Limb (tissue), 2 donors: ENCODE results near the gene RBMS1.

Experiments used
- DNase-seq, 2 donors: peaks; one replicate each; pipeline ENCODE4 v3.0.0-alpha.2; 2016; ENCODE audit errors: extremely low spot score in 2 of 2

The RBMS1 gene

GRCh38 chr2:160363055-160363454 is 130.6 kb downstream of the RBMS1 start:
- DNase-seq = no peak

- no peak for DNase-seq
These were observed 131.1 kb downstream of the RBMS1 start for GRCh38 chr2:160362541-160362940.

GRCh38 chr2:160362018-160362417 is 131.6 kb downstream of the RBMS1 start:
- DNase-seq = no peak

- DNase-seq = no peak
These were observed 133.4 kb downstream of the RBMS1 start for GRCh38 chr2:160360089-160360757.

- no peak for DNase-seq
These were observed 135.6 kb downstream of the RBMS1 start for GRCh38 chr2:160358046-160358445.

GRCh38 chr2:160356485-160356884 is 137.1 kb downstream of the RBMS1 start:
- DNase-seq = no peak

GRCh38 chr2:160355080-160355479 is 138.5 kb downstream of the RBMS1 start:
- no peak for DNase-seq

- DNase-seq = no peak
These were observed 138.9 kb downstream of the RBMS1 start for GRCh38 chr2:160354677-160355076.

GRCh38 chr2:160353813-160354212 is 139.8 kb downstream of the RBMS1 start:
- DNase-seq = no peak

GRCh38 chr2:160353166-160353565 is 140.4 kb downstream of the RBMS1 start:
- DNase-seq = no peak

- DNase-seq = no peak
These were observed 141.1 kb downstream of the RBMS1 start for GRCh38 chr2:160352500-160352899.

- no peak for DNase-seq
These were observed 141.7 kb downstream of the RBMS1 start for GRCh38 chr2:160351956-160352355.

GRCh38 chr2:160349306-160349705 is 144.3 kb downstream of the RBMS1 start:
- DNase-seq = no peak

- no peak for DNase-seq
These were observed 146.2 kb downstream of the RBMS1 start for GRCh38 chr2:160347269-160347863.

- DNase-seq = no peak
These were observed 148.4 kb downstream of the RBMS1 start for GRCh38 chr2:160345071-160345764.

- DNase-seq = no peak
These were observed 150.2 kb downstream of the RBMS1 start for GRCh38 chr2:160343404-160343803.

- DNase-seq = no peak
These were observed 153.9 kb downstream of the RBMS1 start for GRCh38 chr2:160339726-160340125.

GRCh38 chr2:160338901-160339685 is 154.5 kb downstream of the RBMS1 start:
- DNase-seq = no peak

- DNase-seq = no peak
These were observed 155.9 kb downstream of the RBMS1 start for GRCh38 chr2:160337728-160338127.

- no peak for DNase-seq
These were observed 157.0 kb downstream of the RBMS1 start for GRCh38 chr2:160336635-160337034.

- DNase-seq = no peak
These were observed 157.5 kb downstream of the RBMS1 start for GRCh38 chr2:160336105-160336504.

- no peak for DNase-seq
These were observed 158.2 kb downstream of the RBMS1 start for GRCh38 chr2:160335441-160335840.
